D721Med (cell line): ENCODE measurements around the gene ZG16.

Experiments used
- DNase-seq: peaks from one replicate; pipeline ENCODE4 v3.0.0; 2011; ENCODE audit warnings: low spot score; ENCODE audit not compliant: insufficient read length
- FAIRE-seq: peaks from 2 replicates; lab custom pipeline; 2011; peaks lifted over from hg19 to GRCh38; lab: Jason Lieb, UNC
- CTCF ChIP-seq: IDR thresholded peaks from 2 replicates; pipeline ENCODE4 v1.5.1; 2012; ENCODE audit warnings: mild to moderate bottlenecking, control low read depth; ENCODE audit not compliant: insufficient read depth; ENCODE audit errors: missing control alignments

ZG16 gene

GRCh38 chr16:29805232-29806098 is 27.4 kb downstream of the ZG16 start:
- peak; percentile 76 for DNase-seq

DNA sequence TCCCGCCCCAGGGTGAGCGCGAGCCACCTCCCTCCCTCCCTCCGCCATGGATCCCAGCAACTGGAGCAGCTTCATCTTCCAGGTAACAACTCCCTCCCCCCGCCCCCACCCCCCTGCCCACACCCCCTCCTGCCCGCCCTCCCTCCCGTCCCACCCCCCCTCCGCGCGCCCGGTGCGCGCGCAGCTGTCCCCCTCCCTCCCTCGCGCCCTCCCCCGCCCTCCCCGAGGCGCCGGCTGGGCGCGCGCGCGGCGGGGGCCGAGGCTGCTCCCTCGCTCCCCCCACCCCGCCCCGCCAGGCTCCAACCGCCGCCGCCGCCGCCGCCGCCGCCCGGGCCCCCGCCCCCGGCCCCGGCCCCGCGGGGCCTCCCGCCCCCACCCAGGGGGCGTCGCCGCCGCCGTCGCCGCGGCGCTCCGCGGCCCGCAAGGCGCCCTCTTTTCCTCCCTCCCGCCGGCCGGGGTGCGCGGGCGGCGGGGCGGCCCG is 28.1 kb downstream of the ZG16 start, which contains the start of gene MAZ:
Gene MAZ (plus strand): TSS at position 431 of the 481 bp plus-strand sequence. CDS start 173 bp downstream, outside the sequence.
- no peak for FAIRE-seq
- DNase-seq, result no peak
- no peak for TF ChIP-seq CTCF

More at GRCh38 chr16:29805232-29806098, 27.4 kb downstream of the ZG16 start:
- no peak for FAIRE-seq
- no peak for TF ChIP-seq CTCF

DNA sequence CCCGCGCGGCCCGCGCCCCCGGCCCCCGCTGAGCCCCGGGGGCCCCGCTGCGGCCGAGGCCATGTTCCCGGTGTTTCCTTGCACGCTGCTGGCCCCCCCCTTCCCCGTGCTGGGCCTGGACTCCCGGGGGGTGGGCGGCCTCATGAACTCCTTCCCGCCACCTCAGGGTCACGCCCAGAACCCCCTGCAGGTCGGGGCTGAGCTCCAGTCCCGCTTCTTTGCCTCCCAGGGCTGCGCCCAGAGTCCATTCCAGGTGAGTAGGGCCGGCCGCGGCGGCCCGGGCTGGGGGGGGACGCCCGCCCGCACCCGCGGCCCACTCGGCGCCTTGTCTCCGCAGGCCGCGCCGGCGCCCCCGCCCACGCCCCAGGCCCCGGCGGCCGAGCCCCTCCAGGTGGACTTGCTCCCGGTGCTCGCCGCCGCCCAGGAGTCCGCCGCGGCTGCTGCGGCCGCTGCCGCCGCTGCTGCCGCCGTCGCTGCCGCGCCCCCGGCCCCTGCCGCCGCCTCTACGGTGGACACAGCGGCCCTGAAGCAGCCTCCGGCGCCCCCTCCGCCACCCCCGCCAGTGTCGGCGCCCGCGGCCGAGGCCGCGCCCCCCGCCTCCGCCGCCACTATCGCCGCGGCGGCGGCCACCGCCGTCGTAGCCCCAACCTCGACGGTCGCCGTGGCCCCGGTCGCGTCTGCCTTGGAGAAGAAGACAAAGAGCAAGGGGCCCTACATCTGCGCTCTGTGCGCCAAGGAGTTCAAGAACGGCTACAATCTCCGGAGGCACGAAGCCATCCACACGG is 28.8 kb downstream of the ZG16 start:
- no peak for FAIRE-seq
- DNase-seq, result no peak

GRCh38 chr16:29807426-29808218 is 29.6 kb downstream of the ZG16 start:
- FAIRE-seq, result no peak
- peak; percentile 41 for TF ChIP-seq CTCF
- no peak for DNase-seq

More for the DNA sequence above, 28.8 kb downstream of the ZG16 start:
- no peak for TF ChIP-seq CTCF

DNA sequence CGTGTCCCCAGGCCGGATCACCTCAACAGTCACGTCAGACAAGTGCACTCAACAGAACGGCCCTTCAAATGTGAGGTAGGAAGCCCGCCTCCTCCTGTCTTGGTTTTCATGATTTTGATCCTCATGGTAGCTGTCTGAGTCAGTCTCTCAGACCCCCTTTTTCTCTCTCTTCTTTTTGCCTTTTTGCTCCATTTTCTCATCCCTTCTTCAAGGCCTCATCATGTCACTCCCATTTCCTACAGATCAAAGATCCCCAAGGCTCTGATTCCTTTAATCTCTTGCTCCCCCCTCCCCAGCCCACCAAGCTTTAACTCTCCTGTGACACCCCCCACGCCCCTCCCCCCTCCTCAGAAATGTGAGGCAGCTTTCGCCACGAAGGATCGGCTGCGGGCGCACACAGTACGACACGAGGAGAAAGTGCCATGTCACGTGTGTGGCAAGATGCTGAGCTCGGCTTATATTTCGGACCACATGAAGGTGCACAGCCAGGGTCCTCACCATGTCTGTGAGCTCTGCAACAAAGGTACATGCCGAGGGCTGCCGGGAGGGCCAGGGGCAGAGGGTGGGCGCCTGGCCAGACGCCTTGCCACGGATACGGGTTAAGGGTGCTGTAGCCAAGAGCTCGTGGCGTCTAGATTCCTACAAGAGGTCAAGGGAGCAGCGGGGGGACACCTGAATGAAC is 30.3 kb downstream of the ZG16 start:
- DNase-seq, result no peak
- no peak for TF ChIP-seq CTCF
- no peak for FAIRE-seq
